Panc1 (cell line): Measurements from ENCODE around the gene STX5.

Source experiments
- CTCF ChIP-seq: fragments of 450-650 bp; IDR thresholded peaks from 2 replicates; pipeline ENCODE4 v1.5.1; 2017; ENCODE audit warnings: mild to moderate bottlenecking
- POLR2AphosphoS5 ChIP-seq: IDR thresholded peaks from 2 replicates; pipeline ENCODE4 v1.6.1; 2012; ENCODE audit warnings: mild to moderate bottlenecking, low read depth, low read length, moderate library complexity
- REST ChIP-seq, 2 experiments: IDR thresholded peaks; 2 replicates each; pipeline ENCODE4 v1.6.1; 2011 to 2012; ENCODE audit warnings: low read depth in 2 of 2, control low read depth in 1 of 2, low read length in 1 of 2, mild to moderate bottlenecking in 1 of 2, moderate library complexity in 1 of 2; ENCODE audit not compliant: insufficient read depth in 1 of 2

- TF ChIP-seq REST (IDR thresholded peaks at IDR 0.05; ENCODE audit: insufficient read depth in 1 of 2, low read depth in 2 of 2, low read length in 1 of 2), result no peak
- no peak for TF ChIP-seq CTCF
- TF ChIP-seq POLR2AphosphoS5, result no peak
These were observed 8.2 kb downstream of the STX5 start for GRCh38 chr11:62823677-62824076.
